Retinal pigment epithelial cell (primary cell): ENCODE results near the gene SLC36A3.

ENCODE experiments used
- DNase-seq: peaks from one replicate; pipeline ENCODE4 v3.0.0-alpha.2; 2010; ENCODE audit warnings: low read depth
- H3K4me3 ChIP-seq: 2 replicates; pipeline ENCODE4 v1.5.1; 2011; ENCODE audit warnings: mild to moderate bottlenecking, low read length, control low read depth, moderate library complexity
- CTCF ChIP-seq: conservative IDR thresholded peaks from 2 replicates; pipeline ENCODE4 v1.5.1; 2011; ENCODE audit warnings: low read depth, low read length, control low read depth, inconsistent platforms

Gene SLC36A3

GRCh38 chr5:151286246-151286645 is 17.3 kb downstream of the SLC36A3 start:
- no peak overlapping the region for H3K4me3 ChIP-seq
- no peak for TF ChIP-seq CTCF
- DNase-seq: no peak

GRCh38 chr5:151285683-151286082 is 17.9 kb downstream of the SLC36A3 start:
- H3K4me3 ChIP-seq: no peak overlapping the region
- TF ChIP-seq CTCF: no peak
- no peak for DNase-seq

- no peak for DNase-seq
- peak; percentile 39 for TF ChIP-seq CTCF
- no peak overlapping the region for H3K4me3 ChIP-seq
Observed at GRCh38 chr5:151284392-151284967, 19.1 kb downstream of the SLC36A3 start.

GRCh38 chr5:151283120-151283825 is 20.3 kb downstream of the SLC36A3 start:
- TF ChIP-seq CTCF: no peak

GRCh38 chr5:151281001-151281639 is 22.4 kb downstream of the SLC36A3 start:
- DNase-seq: no peak
- TF ChIP-seq CTCF: no peak
- H3K4me3 ChIP-seq: no peak overlapping the region

More at GRCh38 chr5:151283120-151283825, 20.3 kb downstream of the SLC36A3 start:
- no peak overlapping the region for H3K4me3 ChIP-seq
- DNase-seq: no peak

GRCh38 chr5:151280443-151280842 is 23.1 kb downstream of the SLC36A3 start:
- DNase-seq: no peak
- TF ChIP-seq CTCF: no peak
- no peak overlapping the region for H3K4me3 ChIP-seq
